PC-9 (cell line): ENCODE results near the gene CRELD1. TPM values are rescaled to one million over a fixed set of nuclear protein-coding genes. Genes with fewer than 3 reads are reported as not detected.
A peak's percentile ranks its signal among the peaks of the same experiment; 100 is the strongest.

Experiments
- BruUV-seq: library from RNA; stranded (reverse); fragments of 400-500 nt; replicated peaks from 2 replicates; lab custom pipeline; 2021; lab: Mats Ljungman, UMichigan
- CTCF ChIA-PET: fragments of 300-600 bp; sonication (Branson Sonifier 250); formaldehyde crosslinking; loops from one replicate; lab custom pipeline; 2022; ENCODE audit warnings: antibody characterized with exemption; lab: Charles Lee
- POLR2A ChIA-PET: fragments of 300-600 bp; sonication (Branson Sonifier 250); formaldehyde crosslinking; loops from one replicate; lab custom pipeline; 2022; ENCODE audit warnings: antibody characterized with exemption; ENCODE audit not compliant: unreplicated experiment; lab: Charles Lee
- DNase-seq, 2 experiments: peaks; one replicate each; pipeline versions ENCODE4 v3.0.0 to v3.0.0-alpha.2; 2015 to 2022; ENCODE audit warnings: mixed read lengths in 1 of 2
- H2AFZ ChIP-seq: fragments of 200-600 bp; sonication (generic); 2 replicates; pipeline ENCODE4 v1.8.1; 2017; ENCODE audit warnings: antibody characterized with exemption
- H3F3A ChIP-seq: fragments of 200-600 bp; sonication (generic); 2 replicates; pipeline ENCODE4 v1.8.1; 2017; ENCODE audit warnings: antibody characterized with exemption, mild to moderate bottlenecking, low read depth; ENCODE audit not compliant: insufficient read depth
- H3K27ac ChIP-seq: fragments of 200-600 bp; sonication (generic); 2 replicates; pipeline ENCODE4 v1.6.1; 2016; ENCODE audit warnings: mixed run types
- H3K27me3 ChIP-seq: fragments of 200-600 bp; sonication (generic); 2 replicates; pipeline ENCODE4 v1.6.1; 2016; ENCODE audit warnings: low read depth, mixed run types; ENCODE audit not compliant: insufficient read depth
- H3K36me3 ChIP-seq: fragments of 200-600 bp; sonication (generic); 2 replicates; pipeline ENCODE4 v1.6.1; 2016; ENCODE audit warnings: low read depth, mixed run types
- H3K4me1 ChIP-seq: fragments of 200-600 bp; sonication (generic); replicated peaks from 2 replicates; pipeline ENCODE4 v1.6.1; 2016; ENCODE audit warnings: mixed run types; ENCODE audit not compliant: insufficient read depth
- H3K4me2 ChIP-seq: fragments of 200-600 bp; sonication (generic); 2 replicates; pipeline ENCODE4 v1.6.1; 2017; ENCODE audit warnings: mixed run types
- H3K4me3 ChIP-seq: fragments of 200-600 bp; sonication (generic); 2 replicates; pipeline ENCODE4 v1.6.1; 2016; ENCODE audit warnings: mixed run types
- H3K79me2 ChIP-seq: fragments of 200-600 bp; sonication (generic); 2 replicates; pipeline ENCODE4 v1.6.1; 2017; ENCODE audit warnings: low read depth, mixed run types
- H3K9me2 ChIP-seq: fragments of 200-600 bp; sonication (generic); 2 replicates; pipeline ENCODE4 v1.8.1; 2017; ENCODE audit warnings: mild to moderate bottlenecking; ENCODE audit not compliant: insufficient read depth
- H3K9me3 ChIP-seq: fragments of 200-600 bp; sonication (generic); 2 replicates; pipeline ENCODE4 v1.8.1; 2016; ENCODE audit warnings: low read depth; ENCODE audit not compliant: insufficient read depth
- H4K20me1 ChIP-seq: fragments of 200-600 bp; sonication (generic); 2 replicates; pipeline ENCODE4 v1.8.1; 2017; ENCODE audit not compliant: insufficient read depth
- EZH2 ChIP-seq: fragments of 200-600 bp; sonication (generic); IDR thresholded peaks from 2 replicates; pipeline ENCODE4 v1.8.0; 2017; ENCODE audit warnings: antibody characterized with exemption, low read depth
- intact Hi-C: fragments of 100-400 bp; cut with micrococcal nuclease; formaldehyde crosslinking; loops from one replicate; pipeline ENCODE4 v1.10.0; 2022; ENCODE audit not compliant: unreplicated experiment
- total RNA-seq: library from RNA; stranded (reverse); gene quantifications from 2 replicates; pipeline ENCODE4 v1.2.3, GENCODE V29; 2021
- TF ChIP-seq, protein P1 (sequence below): fragments of 200-600 bp; sonication (generic); conservative IDR thresholded peaks from 2 replicates; pipeline ENCODE4 v1.6.1; 2017; ENCODE audit warnings: mixed run types, antibody characterized with exemption, mild to moderate bottlenecking, moderate library complexity

CRELD1 gene
- total RNA-seq, 1 experiment from 2014 or later = 30.7 TPM

GRCh38 chr3:9903904-9904303 lies 29.7 kb upstream of the CRELD1 start:
- H3K4me2 ChIP-seq = peak overlapping the region; percentile 80

GRCh38 chr3:9906480-9906879 lies 27.2 kb upstream of the CRELD1 start:
- Histone ChIP-seq H3K4me3 (no peak overlapping the region), H3K9me2 (no peaks in the 10 kb centered on the region), H3K79me2 (no peaks in the 10 kb centered on the region), H3F3A (peaks cover 23% of the 10 kb centered on the region; the same call in 1 of the 2 replicates), H3K9me3 (no peaks in the 10 kb centered on the region), H3K4me2 (no peak overlapping the region), H4K20me1 (no peaks in the 10 kb centered on the region), H3K27me3 (no peaks in the 10 kb centered on the region), H3K27ac (no peak overlapping the region), H3K4me1 (peaks cover 43% of the 10 kb centered on the region), H3K36me3 (0 out of 2 replicates have a peak, but pooled peaks cover 3% of the 10 kb centered on the region), H2AFZ (no peak overlapping the region)
- TF ChIP-seq EZH2 = no peak
- TF ChIP-seq, protein P1, sequence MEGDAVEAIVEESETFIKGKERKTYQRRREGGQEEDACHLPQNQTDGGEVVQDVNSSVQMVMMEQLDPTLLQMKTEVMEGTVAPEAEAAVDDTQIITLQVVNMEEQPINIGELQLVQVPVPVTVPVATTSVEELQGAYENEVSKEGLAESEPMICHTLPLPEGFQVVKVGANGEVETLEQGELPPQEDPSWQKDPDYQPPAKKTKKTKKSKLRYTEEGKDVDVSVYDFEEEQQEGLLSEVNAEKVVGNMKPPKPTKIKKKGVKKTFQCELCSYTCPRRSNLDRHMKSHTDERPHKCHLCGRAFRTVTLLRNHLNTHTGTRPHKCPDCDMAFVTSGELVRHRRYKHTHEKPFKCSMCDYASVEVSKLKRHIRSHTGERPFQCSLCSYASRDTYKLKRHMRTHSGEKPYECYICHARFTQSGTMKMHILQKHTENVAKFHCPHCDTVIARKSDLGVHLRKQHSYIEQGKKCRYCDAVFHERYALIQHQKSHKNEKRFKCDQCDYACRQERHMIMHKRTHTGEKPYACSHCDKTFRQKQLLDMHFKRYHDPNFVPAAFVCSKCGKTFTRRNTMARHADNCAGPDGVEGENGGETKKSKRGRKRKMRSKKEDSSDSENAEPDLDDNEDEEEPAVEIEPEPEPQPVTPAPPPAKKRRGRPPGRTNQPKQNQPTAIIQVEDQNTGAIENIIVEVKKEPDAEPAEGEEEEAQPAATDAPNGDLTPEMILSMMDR = no peak
- no TSS peak for BruUV-seq
- POLR2A ChIA-PET = interaction anchor here (0.6 kb wide), 1 partner anchor 13 kb away, joined by 7 read pairs; no protein-coding TSS in a partner anchor
- DNase-seq = no peak
- intact Hi-C loops = no loop called here
- CTCF ChIA-PET = no interaction called here

More at GRCh38 chr3:9903904-9904303, 29.7 kb upstream of the CRELD1 start:
- TF ChIP-seq, protein P1 = no peak
- no peak for TF ChIP-seq EZH2
- peak overlapping the region; percentile 25 for H3K27ac ChIP-seq
- intact Hi-C loops = no loop called here
- H3K9me3 ChIP-seq = no peaks in the 10 kb centered on the region
- H3K79me2 ChIP-seq = no peaks in the 10 kb centered on the region
- H3K27me3 ChIP-seq = no peaks in the 10 kb centered on the region
- H2AFZ ChIP-seq = no peak overlapping the region
- TSS peak; percentile 37 for BruUV-seq
- H3F3A ChIP-seq = peaks cover 25% of the 10 kb centered on the region
- 0 out of 2 replicates have a peak, but pooled peaks cover 3% of the 10 kb centered on the region for H3K36me3 ChIP-seq
- peaks cover 40% of the 10 kb centered on the region for H3K4me1 ChIP-seq
- H4K20me1 ChIP-seq = no peaks in the 10 kb centered on the region
- POLR2A ChIA-PET = interaction anchor here (0.7 kb wide), 1 partner anchor 20 kb away, joined by 3 read pairs; no protein-coding TSS in a partner anchor
- DNase-seq = no peak
- peak overlapping the region; percentile 50; the same call in 1 of the 2 replicates for H3K4me3 ChIP-seq
- H3K9me2 ChIP-seq = no peaks in the 10 kb centered on the region
- CTCF ChIA-PET = no interaction called here

- no peak for TF ChIP-seq EZH2
- TF ChIP-seq, protein P1 = no peak
- intact Hi-C loops = no loop called here
- CTCF ChIA-PET = no interaction called here
- no peak for DNase-seq
- peaks cover 47% of the 10 kb centered on the region for H3K4me1 ChIP-seq
- no peak overlapping the region for H3K4me2 ChIP-seq
- H3F3A ChIP-seq = peaks cover 38% of the 10 kb centered on the region
- no peak overlapping the region for H3K27ac ChIP-seq
- H4K20me1 ChIP-seq = no peaks in the 10 kb centered on the region
- no peaks in the 10 kb centered on the region for H3K27me3 ChIP-seq
- BruUV-seq = no TSS peak
- no peak overlapping the region for H2AFZ ChIP-seq
- H3K36me3 ChIP-seq = 0 out of 2 replicates have a peak, but pooled peaks cover 3% of the 10 kb centered on the region
- no peaks in the 10 kb centered on the region for H3K9me2 ChIP-seq
- no peaks in the 10 kb centered on the region for H3K79me2 ChIP-seq
- H3K4me3 ChIP-seq = no peak overlapping the region
- no peaks in the 10 kb centered on the region for H3K9me3 ChIP-seq
- POLR2A ChIA-PET = no interaction called here
Observed at GRCh38 chr3:9908286-9908685, 25.3 kb upstream of the CRELD1 start.
